NT2/D1 (cell line): ENCODE data around the gene PCDHGB1.

Experiments used
- SUZ12 ChIP-seq: IDR thresholded peaks from 2 replicates; pipeline ENCODE4 v1.6.1; 2011; ENCODE audit not compliant: insufficient read length, insufficient read depth; ENCODE audit errors: extremely low read depth
- YY1 ChIP-seq: IDR thresholded peaks from 2 replicates; pipeline ENCODE4 v1.6.1; 2011; ENCODE audit not compliant: insufficient read length, insufficient read depth
- ZNF274 ChIP-seq: IDR thresholded peaks from 2 replicates; pipeline ENCODE4 v1.6.1; 2011; ENCODE audit warnings: mild to moderate bottlenecking, low read depth, low read length

- TF ChIP-seq YY1: no peak
- TF ChIP-seq ZNF274: no peak
- TF ChIP-seq SUZ12: no peak
These were observed 19.4 kb upstream of the PCDHGB1 start, which contains the start of gene PCDHGA1 for GRCh38 chr5:141330299-141331080.
